Keratinocyte (primary cell): ENCODE data around the gene MRPL10. TPM values are rescaled to one million over a fixed set of nuclear protein-coding genes. Genes with fewer than 3 reads are reported as not detected.

Experiments used
- DNase-seq: peaks from one replicate; pipeline ENCODE4 v3.0.0-alpha.2; 2011; ENCODE audit warnings: low read depth, missing footprints, low spot score
- FAIRE-seq: peaks from 2 replicates; lab custom pipeline; 2011; peaks lifted over from hg19 to GRCh38; lab: Jason Lieb, UNC
- H2AFZ ChIP-seq: 2 replicates; pipeline ENCODE4 v1.6.0; 2012; ENCODE audit warnings: low read length, control low read depth, inconsistent platforms; ENCODE audit not compliant: control insufficient read depth
- H3K27ac ChIP-seq: 2 replicates; pipeline ENCODE4 v1.5.1; 2011; ENCODE audit warnings: low read length; ENCODE audit not compliant: control insufficient read depth, insufficient read depth
- H3K27me3 ChIP-seq: 3 replicates; pipeline ENCODE4 v1.6.0; 2011; ENCODE audit warnings: low read length; ENCODE audit not compliant: control insufficient read depth, insufficient read depth; ENCODE audit errors: extremely low read depth
- H3K36me3 ChIP-seq, 2 experiments: 2 replicates in 1 of 2; 3 replicates in 1 of 2; pipeline ENCODE4 v1.5.1; 2011; ENCODE audit warnings: low read length in 2 of 2, mild to moderate bottlenecking in 1 of 2; ENCODE audit not compliant: control insufficient read depth in 2 of 2, insufficient read depth in 2 of 2; ENCODE audit errors: extremely low read depth in 1 of 2
- H3K4me1 ChIP-seq: 3 replicates; pipeline ENCODE4 v1.5.1; 2011; ENCODE audit warnings: low read length; ENCODE audit not compliant: control insufficient read depth, insufficient read depth; ENCODE audit errors: extremely low read depth
- H3K4me2 ChIP-seq: 3 replicates; pipeline ENCODE4 v1.6.0; 2011; ENCODE audit warnings: low read depth, low read length; ENCODE audit not compliant: control insufficient read depth, insufficient read depth; ENCODE audit errors: extremely low read depth
- H3K4me3 ChIP-seq, 3 experiments: fragments of 200-600 bp in 1 of 3; sonication (generic) in 1 of 3; 2 replicates in 2 of 3; 3 replicates in 1 of 3; pipeline ENCODE4 v1.5.1; 2011 to 2016; ENCODE audit warnings: low read length in 3 of 3, mild to moderate bottlenecking in 3 of 3, control low read depth in 2 of 3, inconsistent platforms in 1 of 3, low read depth in 1 of 3, mixed read lengths in 1 of 3, mixed run types in 1 of 3, moderate library complexity in 1 of 3; ENCODE audit not compliant: control insufficient read depth in 2 of 3, insufficient read depth in 2 of 3; ENCODE audit errors: extremely low read depth in 1 of 3
- H3K79me2 ChIP-seq: 2 replicates; pipeline ENCODE4 v1.6.0; 2012; ENCODE audit warnings: low read length; ENCODE audit not compliant: control insufficient read depth, insufficient read depth
- H3K9ac ChIP-seq: 3 replicates; pipeline ENCODE4 v1.6.0; 2011; ENCODE audit warnings: low read length; ENCODE audit not compliant: control insufficient read depth, insufficient read depth; ENCODE audit errors: extremely low read depth
- H3K9me1 ChIP-seq: 3 replicates; pipeline ENCODE4 v1.6.0; 2011; ENCODE audit warnings: low read length; ENCODE audit not compliant: control insufficient read depth, insufficient read depth; ENCODE audit errors: extremely low read depth
- H3K9me3 ChIP-seq: 2 replicates; pipeline ENCODE4 v1.5.1; 2012; ENCODE audit warnings: low read depth, low read length; ENCODE audit not compliant: control insufficient read depth
- H4K20me1 ChIP-seq: 3 replicates; pipeline ENCODE4 v1.6.0; 2011; ENCODE audit warnings: low read length; ENCODE audit not compliant: control insufficient read depth, insufficient read depth; ENCODE audit errors: extremely low read depth
- EZH2 ChIP-seq: IDR thresholded peaks from one replicate; pipeline ENCODE4 v1.6.1; 2012; ENCODE audit warnings: inconsistent platforms, mild to moderate bottlenecking, low read length, moderate library complexity
- dilution Hi-C: fragments of 300-500 bp; cut with MboI; formaldehyde crosslinking; loops from one replicate; pipeline ENCODE4 v1.7.0; 2020; ENCODE audit warnings: low sequenced_read_pairs; ENCODE audit not compliant: extremely low pct_ligation_motif_present
- polyA plus RNA-seq, 5 experiments: library from polyadenylated mRNA; depleted of rRNA in 3 of 5; stranded (reverse) in 3 of 5; stranded (forward) in 1 of 5; unstranded in 1 of 5; fragments of >200 nt; gene quantifications; 1 replicate in 1 of 5; 2 replicates in 3 of 5; 3 replicates in 1 of 5; pipeline versions ENCODE4 v1.2.1 to v1.2.3, GENCODE V29; 2011 to 2012; ENCODE audit warnings: missing spikeins in 2 of 5, low read depth in 1 of 5, low replicate concordance in 1 of 5
- TF ChIP-seq, protein P1 (sequence below), 3 experiments: IDR thresholded peaks in 1 of 3; conservative IDR thresholded peaks in 1 of 3; optimal IDR thresholded peaks in 1 of 3; 2 replicates in 2 of 3; 3 replicates in 1 of 3; pipeline versions ENCODE3 to v1.5.1; 2011; ENCODE audit warnings: low read length in 3 of 3, mild to moderate bottlenecking in 3 of 3, moderate library complexity in 2 of 3, control low read depth in 1 of 3, inconsistent platforms in 1 of 3; ENCODE audit not compliant: insufficient read depth in 2 of 3; ENCODE audit errors: extremely low read depth in 1 of 3

MRPL10 gene
- polyA plus RNA-seq, 1 donor (not counting 4 experiments of a cell fraction or from before 2014, with no cell fraction given): 42.4 TPM

DNA sequence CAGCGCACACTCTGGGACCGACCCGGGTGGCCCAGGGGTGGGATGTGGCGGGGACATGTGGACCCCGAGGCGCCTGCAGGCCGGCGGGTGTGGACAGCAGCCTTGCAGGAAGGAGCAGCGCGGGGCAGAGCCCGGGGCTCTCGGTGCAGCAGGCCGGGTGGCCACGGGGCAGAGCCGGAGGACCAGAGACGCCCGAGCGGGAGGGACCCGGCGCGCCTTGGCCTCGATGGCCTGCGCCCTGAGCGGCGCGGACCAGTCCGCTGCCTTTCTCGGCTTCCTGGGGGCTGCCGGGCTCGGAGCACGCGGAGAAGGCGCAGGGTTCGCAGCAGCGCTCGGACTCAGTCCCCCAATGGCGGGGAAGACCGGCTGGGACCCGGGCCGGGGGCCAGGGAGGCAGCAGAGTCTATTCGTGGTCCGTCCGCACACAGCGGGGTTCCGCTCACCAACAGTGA lies 53.1 kb downstream of the MRPL10 start:
- Histone ChIP-seq H3K79me2 (no peaks in the 10 kb centered on the region), H3K4me3 (no peak overlapping the region), H3K27me3 (peaks cover 32% of the 10 kb centered on the region), H3K9me1 (no peaks in the 10 kb centered on the region), H3K4me1 (no peaks in the 10 kb centered on the region), H4K20me1 (no peaks in the 10 kb centered on the region), H3K9ac (no peak overlapping the region), H2AFZ (no peak overlapping the region), H3K4me2 (no peak overlapping the region), H3K27ac (no peak overlapping the region), H3K36me3 (no peaks in the 10 kb centered on the region), H3K9me3 (no peaks in the 10 kb centered on the region)
- dilution Hi-C loops: no loop called here
- DNase-seq: no peak
- no peak for TF ChIP-seq EZH2
- TF ChIP-seq, protein P1, sequence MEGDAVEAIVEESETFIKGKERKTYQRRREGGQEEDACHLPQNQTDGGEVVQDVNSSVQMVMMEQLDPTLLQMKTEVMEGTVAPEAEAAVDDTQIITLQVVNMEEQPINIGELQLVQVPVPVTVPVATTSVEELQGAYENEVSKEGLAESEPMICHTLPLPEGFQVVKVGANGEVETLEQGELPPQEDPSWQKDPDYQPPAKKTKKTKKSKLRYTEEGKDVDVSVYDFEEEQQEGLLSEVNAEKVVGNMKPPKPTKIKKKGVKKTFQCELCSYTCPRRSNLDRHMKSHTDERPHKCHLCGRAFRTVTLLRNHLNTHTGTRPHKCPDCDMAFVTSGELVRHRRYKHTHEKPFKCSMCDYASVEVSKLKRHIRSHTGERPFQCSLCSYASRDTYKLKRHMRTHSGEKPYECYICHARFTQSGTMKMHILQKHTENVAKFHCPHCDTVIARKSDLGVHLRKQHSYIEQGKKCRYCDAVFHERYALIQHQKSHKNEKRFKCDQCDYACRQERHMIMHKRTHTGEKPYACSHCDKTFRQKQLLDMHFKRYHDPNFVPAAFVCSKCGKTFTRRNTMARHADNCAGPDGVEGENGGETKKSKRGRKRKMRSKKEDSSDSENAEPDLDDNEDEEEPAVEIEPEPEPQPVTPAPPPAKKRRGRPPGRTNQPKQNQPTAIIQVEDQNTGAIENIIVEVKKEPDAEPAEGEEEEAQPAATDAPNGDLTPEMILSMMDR (optimal IDR thresholded peaks at IDR 0.05 in 1 of 3, IDR thresholded peaks at IDR 0.05 in 1 of 3, conservative IDR thresholded peaks at IDR 0.05 in 1 of 3; ENCODE audit: extremely low read depth in 1 of 3, insufficient read depth in 2 of 3, low read length in 3 of 3): no peak
- FAIRE-seq: no peak

DNA sequence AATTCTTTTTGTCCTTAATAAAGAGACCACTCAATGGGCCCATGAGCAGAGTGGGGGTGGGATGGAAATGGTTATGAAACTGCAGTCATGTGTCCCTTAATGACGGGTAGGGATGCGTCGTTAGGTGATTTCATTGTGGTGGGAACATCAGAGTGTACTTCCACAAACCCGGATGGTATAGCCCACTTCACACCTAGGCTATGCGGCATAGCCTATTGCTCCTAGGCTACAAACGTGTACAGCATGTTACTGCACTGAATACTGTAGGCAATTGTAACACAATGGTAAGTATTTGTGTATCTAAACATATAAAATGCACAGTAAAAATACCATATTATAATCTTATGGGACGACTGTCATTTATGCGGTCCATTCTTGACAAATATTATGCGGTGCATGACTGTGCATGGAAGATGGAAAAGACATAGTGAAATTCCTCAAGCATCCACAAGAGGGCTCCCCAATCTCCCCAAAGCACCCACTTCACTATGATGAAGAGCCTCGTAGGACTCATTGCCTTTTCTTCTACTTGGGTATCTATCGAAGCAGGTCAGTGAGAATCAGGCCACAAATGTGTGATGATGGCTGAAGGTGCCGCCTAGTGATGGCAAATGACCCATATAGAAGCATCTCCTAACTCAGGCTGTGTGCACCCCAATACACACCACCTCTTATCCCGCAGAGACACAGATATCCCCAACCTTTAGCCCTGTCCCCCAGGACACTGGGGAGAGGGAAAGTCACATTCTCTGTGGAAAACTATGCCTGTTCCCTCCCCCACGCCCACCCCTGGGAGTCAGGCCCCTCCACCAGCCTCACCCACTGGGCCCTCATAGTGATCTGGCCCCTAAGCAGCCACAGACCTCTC lies 54.8 kb downstream of the MRPL10 start:
- H4K20me1 ChIP-seq: no peaks in the 10 kb centered on the region
- H3K9me3 ChIP-seq: no peaks in the 10 kb centered on the region
- H3K9ac ChIP-seq: no peak overlapping the region
- no peak overlapping the region for H3K27ac ChIP-seq
- no peaks in the 10 kb centered on the region for H3K36me3 ChIP-seq
- H3K4me1 ChIP-seq: no peaks in the 10 kb centered on the region
- no peak overlapping the region for H2AFZ ChIP-seq
- H3K4me3 ChIP-seq: no peak overlapping the region
- FAIRE-seq (peak; percentile 80), DNase-seq (no peak)
- H3K79me2 ChIP-seq: no peaks in the 10 kb centered on the region
- H3K27me3 ChIP-seq: peaks cover 32% of the 10 kb centered on the region
- TF ChIP-seq EZH2: no peak
- TF ChIP-seq, protein P1 (optimal IDR thresholded peaks at IDR 0.05 in 1 of 3, IDR thresholded peaks at IDR 0.05 in 1 of 3, conservative IDR thresholded peaks at IDR 0.05 in 1 of 3; ENCODE audit: extremely low read depth in 1 of 3, insufficient read depth in 2 of 3, low read length in 3 of 3): peak; percentile 58 to 65 (median 63)
- H3K4me2 ChIP-seq: no peak overlapping the region
- H3K9me1 ChIP-seq: no peaks in the 10 kb centered on the region
- dilution Hi-C loops: no loop called here
